Astrocyte (in vitro differentiated cells and primary cell): ENCODE data around the gene DROSHA. TPM values are rescaled to one million over a fixed set of nuclear protein-coding genes. Genes with fewer than 3 reads are reported as not detected.

ENCODE experiments used
- DNase-seq: peaks from one replicate; pipeline ENCODE4 v3.0.0-alpha.2; 2010; ENCODE audit warnings: low read depth
- FAIRE-seq: peaks from 2 replicates; lab custom pipeline; 2011; peaks lifted over from hg19 to GRCh38; lab: Jason Lieb, UNC
- H2AFZ ChIP-seq: 2 replicates; pipeline ENCODE4 v1.6.0; 2012; ENCODE audit warnings: low read depth, low read length, inconsistent platforms
- H3K27ac ChIP-seq: 2 replicates; pipeline ENCODE4 v1.5.1; 2011; ENCODE audit warnings: low read depth, low read length, inconsistent platforms
- H3K27me3 ChIP-seq: 2 replicates; pipeline ENCODE4 v1.6.0; 2011; ENCODE audit warnings: low read length, inconsistent platforms; ENCODE audit not compliant: insufficient read depth
- H3K36me3 ChIP-seq: 2 replicates; pipeline ENCODE4 v1.5.1; 2011; ENCODE audit warnings: low read length, inconsistent platforms; ENCODE audit not compliant: insufficient read depth
- H3K4me1 ChIP-seq: 2 replicates; pipeline ENCODE4 v1.5.1; 2011; ENCODE audit warnings: low read length, inconsistent platforms; ENCODE audit not compliant: insufficient read depth
- H3K4me2 ChIP-seq: 2 replicates; pipeline ENCODE4 v1.6.0; 2012; ENCODE audit warnings: low read length, inconsistent platforms
- H3K4me3 ChIP-seq: 2 replicates; pipeline ENCODE4 v1.5.1; 2011; ENCODE audit warnings: low read depth, mild to moderate bottlenecking, low read length, inconsistent platforms; ENCODE audit not compliant: insufficient read depth
- H3K79me2 ChIP-seq: 2 replicates; pipeline ENCODE4 v1.6.0; 2012; ENCODE audit warnings: mild to moderate bottlenecking, low read length, inconsistent platforms; ENCODE audit not compliant: insufficient read depth
- H3K9ac ChIP-seq: 2 replicates; pipeline ENCODE4 v1.6.0; 2012; ENCODE audit warnings: mild to moderate bottlenecking, low read length, inconsistent platforms
- H3K9me3 ChIP-seq: 2 replicates; pipeline ENCODE4 v1.5.1; 2012; ENCODE audit warnings: low read depth, mild to moderate bottlenecking, low read length, inconsistent platforms; ENCODE audit not compliant: insufficient read depth
- H4K20me1 ChIP-seq: 2 replicates; pipeline ENCODE4 v1.6.0; 2012; ENCODE audit warnings: low read length, inconsistent platforms; ENCODE audit not compliant: insufficient read depth
- H3K27ac Mint-ChIP-seq: one replicate; pipeline ENCODE4 v1.8.0; 2021; ENCODE audit warnings: mild to moderate bottlenecking, mixed read lengths; ENCODE audit not compliant: unreplicated experiment
- H3K27me3 Mint-ChIP-seq: one replicate; pipeline ENCODE4 v1.8.0; 2021; ENCODE audit warnings: low read depth, mixed read lengths; ENCODE audit not compliant: unreplicated experiment
- H3K36me3 Mint-ChIP-seq: one replicate; pipeline ENCODE4 v1.8.0; 2021; ENCODE audit warnings: low read depth, mixed read lengths; ENCODE audit not compliant: unreplicated experiment
- H3K4me1 Mint-ChIP-seq: one replicate; pipeline ENCODE4 v1.8.0; 2021; ENCODE audit warnings: low read depth, mixed read lengths; ENCODE audit not compliant: unreplicated experiment
- H3K4me3 Mint-ChIP-seq: one replicate; pipeline ENCODE4 v1.8.0; 2021; ENCODE audit warnings: mild to moderate bottlenecking, moderate library complexity, mixed read lengths; ENCODE audit not compliant: unreplicated experiment
- H3K9me3 Mint-ChIP-seq: one replicate; pipeline ENCODE4 v1.8.0; 2021; ENCODE audit warnings: mild to moderate bottlenecking, mixed read lengths; ENCODE audit not compliant: unreplicated experiment
- EZH2 ChIP-seq: IDR thresholded peaks from 2 replicates; pipeline ENCODE4 v1.6.1; 2012; ENCODE audit warnings: mild to moderate bottlenecking, low read length, inconsistent platforms; ENCODE audit not compliant: insufficient read depth
- total RNA-seq: library from RNA; stranded (reverse); gene quantifications from 2 replicates; pipeline ENCODE4 v1.2.1, GENCODE V29; 2021
- TF ChIP-seq, protein P1 (sequence below): IDR thresholded peaks from 2 replicates; pipeline ENCODE4 v1.5.1; 2011; ENCODE audit warnings: low read depth, mild to moderate bottlenecking, inconsistent platforms, low read length, moderate library complexity; ENCODE audit not compliant: insufficient read depth

Gene DROSHA
- total RNA-seq, 1 donor from 2014 or later = 50.6 TPM

GRCh38 chr5:31385774-31386537 is 145.9 kb downstream of the DROSHA start:
- no peak for FAIRE-seq
- peaks cover 2% of the 10 kb centered on the region for H3K27me3 ChIP-seq
- peaks cover 18% of the 10 kb centered on the region for H3K4me1 Mint-ChIP-seq

DNA sequence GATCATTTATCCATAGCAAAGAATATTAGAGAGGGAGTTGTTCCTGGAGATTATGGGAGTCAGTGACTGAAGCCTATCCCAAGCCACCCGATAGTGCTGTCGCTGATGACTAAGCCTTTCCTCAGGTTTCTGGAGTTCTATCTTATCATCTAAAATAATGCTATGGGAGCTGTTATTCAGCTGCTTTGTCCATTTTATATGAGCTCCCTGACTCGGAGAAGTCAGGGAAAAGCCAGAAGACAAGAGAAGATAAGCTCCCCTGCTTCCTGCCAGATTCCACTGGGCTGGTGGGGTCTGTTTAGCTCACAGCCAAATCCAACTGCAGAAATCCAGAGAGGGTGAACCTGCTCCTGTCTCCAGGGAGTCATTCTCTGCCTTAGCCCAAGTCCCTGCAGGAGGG is 148.2 kb downstream of the DROSHA start:
- no peaks in the 10 kb centered on the region for H3K79me2 ChIP-seq
- Mint-ChIP-seq H3K4me1 (peaks cover 20% of the 10 kb centered on the region), H3K27ac (peak overlapping the region; percentile 59)

More at GRCh38 chr5:31385774-31386537, 145.9 kb downstream of the DROSHA start:
- Histone ChIP-seq H3K79me2 (no peaks in the 10 kb centered on the region), H3K4me2 (no peak overlapping the region), H3K27ac (no peak overlapping the region), H4K20me1 (no peaks in the 10 kb centered on the region), H3K9me3 (peaks cover 8% of the 10 kb centered on the region), H3K9ac (no peak overlapping the region), H3K4me3 (no peak overlapping the region), H3K36me3 (no peaks in the 10 kb centered on the region), H2AFZ (no peak overlapping the region), H3K4me1 (peaks cover 3% of the 10 kb centered on the region)
- Mint-ChIP-seq H3K27me3 (peaks cover 5% of the 10 kb centered on the region), H3K36me3 (no peaks in the 10 kb centered on the region), H3K4me3 (no peak overlapping the region), H3K27ac (no peak overlapping the region), H3K9me3 (peaks cover 11% of the 10 kb centered on the region)
- TF ChIP-seq EZH2 = no peak
- TF ChIP-seq, protein P1, sequence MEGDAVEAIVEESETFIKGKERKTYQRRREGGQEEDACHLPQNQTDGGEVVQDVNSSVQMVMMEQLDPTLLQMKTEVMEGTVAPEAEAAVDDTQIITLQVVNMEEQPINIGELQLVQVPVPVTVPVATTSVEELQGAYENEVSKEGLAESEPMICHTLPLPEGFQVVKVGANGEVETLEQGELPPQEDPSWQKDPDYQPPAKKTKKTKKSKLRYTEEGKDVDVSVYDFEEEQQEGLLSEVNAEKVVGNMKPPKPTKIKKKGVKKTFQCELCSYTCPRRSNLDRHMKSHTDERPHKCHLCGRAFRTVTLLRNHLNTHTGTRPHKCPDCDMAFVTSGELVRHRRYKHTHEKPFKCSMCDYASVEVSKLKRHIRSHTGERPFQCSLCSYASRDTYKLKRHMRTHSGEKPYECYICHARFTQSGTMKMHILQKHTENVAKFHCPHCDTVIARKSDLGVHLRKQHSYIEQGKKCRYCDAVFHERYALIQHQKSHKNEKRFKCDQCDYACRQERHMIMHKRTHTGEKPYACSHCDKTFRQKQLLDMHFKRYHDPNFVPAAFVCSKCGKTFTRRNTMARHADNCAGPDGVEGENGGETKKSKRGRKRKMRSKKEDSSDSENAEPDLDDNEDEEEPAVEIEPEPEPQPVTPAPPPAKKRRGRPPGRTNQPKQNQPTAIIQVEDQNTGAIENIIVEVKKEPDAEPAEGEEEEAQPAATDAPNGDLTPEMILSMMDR = no peak
- no peak for DNase-seq

More for the DNA sequence above, 148.2 kb downstream of the DROSHA start:
- no peak overlapping the region for H3K4me2 ChIP-seq
- H3K36me3 Mint-ChIP-seq = no peaks in the 10 kb centered on the region
- H3K27ac ChIP-seq = no peak overlapping the region
- H4K20me1 ChIP-seq = no peaks in the 10 kb centered on the region
- no peak overlapping the region for H3K4me3 Mint-ChIP-seq
- H3K4me1 ChIP-seq = peaks cover 3% of the 10 kb centered on the region
- no peak for TF ChIP-seq EZH2
- TF ChIP-seq, protein P1 = no peak
- no peak overlapping the region for H2AFZ ChIP-seq
- peaks cover 8% of the 10 kb centered on the region for H3K27me3 Mint-ChIP-seq
- no peak overlapping the region for H3K9ac ChIP-seq
- H3K36me3 ChIP-seq = no peaks in the 10 kb centered on the region
- peaks cover 5% of the 10 kb centered on the region for H3K9me3 Mint-ChIP-seq
- no peak overlapping the region for H3K4me3 ChIP-seq
- peak; percentile 23 for DNase-seq
- peaks cover 2% of the 10 kb centered on the region for H3K27me3 ChIP-seq
- FAIRE-seq = no peak
- peaks cover 8% of the 10 kb centered on the region for H3K9me3 ChIP-seq
